NOMO-1 treated with dmso at 0.1 percent for 144 hours (cell line): Measurements from ENCODE around the gene GRIN3A.
"Not testable (repeated sequence)": the region's sequence is repeated elsewhere in the genome, so short reads cannot be mapped to it uniquely, and the experiment has no call there.

ENCODE experiments used
- DNase-seq: peaks from one replicate; lab custom pipeline; 2025; ENCODE audit not compliant: unreplicated experiment; lab: John Stamatoyannopoulos, UW

The GRIN3A gene

DNA sequence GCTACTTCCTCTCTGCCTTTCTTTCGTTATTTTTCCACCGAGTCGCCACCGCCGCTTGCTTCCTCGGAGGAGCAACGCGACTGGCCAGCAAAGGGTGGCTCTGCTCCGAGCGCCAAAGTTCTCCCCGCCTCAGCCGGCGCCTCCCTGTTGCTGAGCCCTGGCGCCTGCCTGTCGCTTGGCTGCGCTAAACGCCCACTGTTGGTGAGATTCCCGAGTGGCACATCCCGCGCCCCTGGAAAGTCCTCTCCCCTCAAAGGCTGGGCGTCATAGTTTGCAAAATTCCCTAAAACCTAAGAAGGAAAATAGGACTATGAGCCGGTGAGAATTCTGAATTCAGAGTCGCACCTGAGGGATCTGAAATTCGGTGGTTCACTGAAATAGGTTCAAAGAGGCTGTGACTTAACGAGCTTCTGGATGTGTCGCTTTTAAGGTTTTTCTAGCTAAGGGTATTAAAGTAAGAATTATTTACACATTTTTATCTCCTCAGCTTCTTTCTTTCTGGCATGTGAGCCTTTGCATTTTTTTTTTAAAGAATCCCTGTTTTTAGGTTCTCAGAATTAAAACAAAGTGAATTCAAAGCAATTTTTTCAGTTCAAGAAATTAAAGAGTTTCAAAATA lies at the start of gene GRIN3A:
Gene GRIN3A, minus strand, starts transcription at position 82 of the 618 bp plus-strand sequence. CDS start 668 bp downstream, outside the sequence.
- peak; percentile 25 for DNase-seq

DNA sequence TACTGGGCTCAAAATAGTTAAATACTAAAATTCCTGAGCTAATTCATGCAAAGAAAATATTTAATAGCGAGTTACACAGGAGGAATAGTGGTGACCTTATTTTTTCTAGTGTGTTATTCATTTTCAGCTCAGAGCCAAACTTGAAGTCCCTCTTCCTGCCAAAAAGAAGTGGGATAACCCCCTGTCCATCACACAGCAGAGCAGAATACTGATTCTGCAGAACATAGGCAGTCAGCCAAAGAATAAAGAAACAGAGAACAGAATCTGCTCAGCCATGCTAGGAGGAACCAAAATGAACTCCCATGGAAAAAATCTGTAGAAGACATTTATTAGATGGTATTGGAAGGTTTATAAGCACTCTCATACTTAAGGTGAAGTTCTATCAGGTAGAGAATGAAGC lies 49.4 kb upstream of the GRIN3A start:
- no peak for DNase-seq

DNA sequence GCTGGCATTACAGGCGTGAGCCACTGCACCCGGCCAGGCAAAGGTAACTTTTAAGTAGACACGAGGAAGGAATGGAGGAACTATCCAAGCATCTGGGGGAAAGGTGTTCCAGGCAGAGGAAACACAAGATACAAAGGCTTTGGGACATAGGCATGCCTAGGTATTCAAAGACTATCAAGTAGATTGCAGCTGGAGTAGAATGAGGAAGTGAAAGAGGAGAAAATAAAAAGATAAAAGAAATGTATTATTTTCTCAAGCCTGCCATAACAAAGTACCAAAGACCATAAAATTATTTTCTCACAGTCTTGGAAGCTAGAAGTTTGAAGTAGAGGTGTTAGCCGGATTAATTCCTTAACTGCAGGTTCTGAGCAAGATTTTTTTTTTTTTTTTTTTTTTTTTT lies 39.9 kb upstream of the GRIN3A start:
- DNase-seq, result no peak

DNA sequence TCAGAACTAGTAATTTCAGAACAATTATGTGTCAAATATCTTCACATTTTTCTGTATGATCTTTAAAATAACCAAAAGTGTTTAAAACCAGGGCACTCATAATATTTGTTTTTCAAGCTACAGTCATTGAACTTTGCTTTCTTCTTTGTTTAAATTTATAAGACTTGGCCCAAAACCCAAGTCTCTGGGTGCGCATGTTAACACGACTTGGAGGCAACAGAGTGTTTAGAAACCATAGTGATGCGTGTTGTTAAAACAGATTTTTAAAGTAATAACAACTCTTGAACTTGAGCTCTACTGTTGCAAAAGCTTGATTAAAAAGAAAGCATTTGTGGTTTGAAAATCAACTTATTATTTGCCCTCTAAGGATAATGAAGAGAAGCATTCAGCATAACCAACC lies 26.0 kb upstream of the GRIN3A start:
- DNase-seq, result no peak

DNA sequence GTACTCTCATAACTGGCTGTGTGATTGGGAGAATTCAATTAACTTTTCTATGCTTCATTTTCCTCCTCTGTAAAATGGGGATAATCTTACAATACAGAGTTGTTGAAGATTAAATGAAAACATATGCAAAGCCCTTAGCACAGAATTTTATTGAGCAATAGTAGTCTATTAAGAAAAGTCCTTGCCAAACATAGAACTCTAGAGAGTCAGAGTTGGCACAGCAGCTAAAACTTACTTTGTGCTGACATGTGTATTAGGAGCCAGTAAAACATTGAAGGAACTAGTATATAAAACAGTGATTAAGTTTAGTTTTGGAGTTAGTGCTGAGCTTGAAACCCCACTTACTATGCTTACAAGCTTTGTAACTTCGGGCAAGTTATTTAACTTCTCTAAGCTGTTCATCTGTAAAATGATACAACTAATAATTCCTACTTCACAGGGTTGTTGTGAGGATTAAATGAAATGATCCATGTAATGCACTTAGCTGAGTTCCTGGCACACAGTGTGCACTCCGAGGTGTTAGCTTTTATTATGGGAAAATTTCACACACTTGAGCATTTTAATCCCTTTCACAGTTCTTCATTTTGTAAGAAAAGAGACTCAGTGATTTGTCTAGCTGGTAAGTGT lies 20.0 kb upstream of the GRIN3A start:
- DNase-seq, result no peak

DNA sequence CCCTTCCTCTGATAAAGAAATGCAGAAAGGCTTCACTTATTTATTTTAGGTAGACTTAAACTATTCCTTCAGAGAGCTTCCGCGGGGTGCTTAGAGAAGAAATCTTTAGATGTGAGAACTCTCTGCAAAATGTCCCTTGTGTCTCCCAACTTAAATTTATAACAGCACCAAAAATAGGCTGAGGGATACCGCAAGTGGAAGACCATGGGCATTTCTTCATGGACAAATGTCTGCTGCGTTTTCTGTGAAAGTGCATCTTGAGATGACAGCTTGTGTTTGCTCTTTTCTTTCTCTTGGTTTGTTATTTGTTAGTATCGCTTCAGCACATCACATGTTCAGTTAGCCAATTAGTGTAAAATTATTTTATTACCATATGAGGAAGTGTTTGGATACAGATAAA lies 15.3 kb upstream of the GRIN3A start:
- DNase-seq, result no peak

DNA sequence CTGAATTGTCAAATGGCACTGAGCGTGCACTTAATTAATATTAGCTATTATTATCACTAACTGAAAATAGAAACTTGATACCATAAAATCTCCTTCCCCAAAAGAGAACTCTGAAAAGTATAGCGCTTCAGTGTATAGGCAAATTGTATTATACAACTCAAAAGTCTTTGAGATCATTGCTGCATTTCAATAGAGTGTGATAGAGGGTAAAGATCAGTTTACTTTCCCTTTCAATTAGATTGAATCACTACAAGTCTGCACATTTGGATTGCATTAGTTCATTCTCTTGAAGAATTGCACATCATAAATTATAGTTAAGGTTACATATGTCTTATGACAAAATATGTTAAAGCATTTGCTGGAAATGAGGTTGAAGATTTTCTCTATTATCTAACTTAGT lies 13.4 kb upstream of the GRIN3A start:
- no peak for DNase-seq

DNA sequence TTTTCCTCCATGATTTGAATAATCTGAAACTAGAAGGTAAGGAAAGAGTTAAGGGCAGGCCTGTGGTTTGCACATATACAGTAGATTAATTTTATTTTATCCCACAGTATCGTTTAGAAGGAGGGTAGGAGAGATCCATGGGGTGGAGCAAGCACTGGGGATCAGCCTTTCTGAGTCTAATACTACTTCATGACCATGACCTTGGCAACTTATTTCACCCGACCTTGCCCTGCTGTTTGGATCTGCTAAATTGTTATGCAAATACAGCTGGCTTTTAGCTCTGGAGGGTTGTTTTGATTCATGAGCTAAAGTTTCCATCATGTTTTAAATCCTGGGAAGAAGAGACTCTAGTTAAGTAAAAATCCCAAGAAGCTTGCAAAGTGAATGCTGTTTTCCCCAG lies 864 bp upstream of the GRIN3A start:
- DNase-seq, result no peak

DNA sequence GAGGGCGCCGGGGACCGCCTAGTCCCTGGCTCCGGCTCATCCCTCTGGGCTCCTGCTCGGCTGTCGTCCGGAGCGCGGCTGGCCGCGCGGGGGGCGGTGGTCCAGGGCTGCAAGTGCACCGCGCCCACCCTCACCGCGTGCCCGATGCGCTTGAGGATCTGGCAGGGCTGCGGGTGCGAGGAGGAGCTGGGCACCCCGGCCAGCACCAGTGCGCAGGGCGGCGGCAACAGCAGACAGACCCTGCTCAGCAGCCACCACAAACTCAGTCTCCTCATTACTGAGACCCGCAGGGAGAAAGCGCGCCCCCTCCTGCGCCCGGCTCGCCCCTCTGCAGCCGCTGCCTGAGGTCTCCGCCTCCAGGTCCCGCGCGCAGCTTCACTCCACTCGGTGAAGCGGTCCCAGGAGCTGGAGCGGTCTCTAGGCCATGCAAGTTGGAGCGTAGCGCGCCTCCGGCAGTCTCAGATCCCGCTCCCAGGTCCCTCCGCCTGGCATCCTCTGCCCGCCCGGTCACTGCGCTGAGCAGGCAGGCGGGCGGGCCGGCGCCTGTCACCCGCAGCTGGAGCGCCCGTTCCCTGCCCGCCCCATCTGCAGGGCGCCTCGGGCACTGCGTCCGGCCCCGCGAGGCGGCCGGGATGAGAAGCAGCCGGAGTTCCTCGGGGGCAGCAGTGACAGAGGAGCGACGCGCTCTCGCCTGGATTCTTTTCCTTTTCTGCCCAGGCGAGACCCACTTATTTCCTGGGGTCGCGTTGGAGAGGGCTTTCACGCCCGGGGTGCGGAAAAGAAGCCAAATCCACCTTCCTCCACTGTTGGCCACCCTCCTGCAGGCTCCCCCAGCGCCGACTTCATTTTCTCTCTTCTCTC lies 512 bp downstream of the GRIN3A start:
- DNase-seq, result no peak

DNA sequence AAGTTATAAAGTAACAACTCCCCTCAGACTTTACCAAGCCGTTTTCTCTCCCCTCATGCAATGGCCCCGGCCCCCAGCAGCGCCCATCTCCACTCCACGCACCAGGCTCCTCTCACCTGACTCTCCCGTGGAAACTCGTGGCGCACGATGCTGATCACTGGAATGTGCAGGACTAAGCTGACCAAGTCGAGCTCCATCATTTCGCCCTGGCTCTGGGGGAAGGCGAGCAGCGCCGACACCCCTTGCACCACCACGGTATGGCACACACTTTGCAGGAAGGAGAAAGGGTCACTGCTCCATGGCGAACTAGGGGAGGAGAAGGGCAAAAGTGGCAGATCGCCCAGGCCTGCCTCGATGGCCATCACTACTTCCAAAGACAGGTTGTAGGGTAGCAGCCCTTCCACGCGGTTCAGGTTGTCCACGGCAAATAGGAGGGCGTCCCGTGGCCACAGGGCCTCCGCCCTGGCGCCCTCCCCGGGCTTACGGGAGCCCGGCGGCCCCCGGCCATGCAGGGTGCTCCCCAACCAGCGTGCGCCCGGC lies 1.2 kb downstream of the GRIN3A start:
- DNase-seq, result no peak

DNA sequence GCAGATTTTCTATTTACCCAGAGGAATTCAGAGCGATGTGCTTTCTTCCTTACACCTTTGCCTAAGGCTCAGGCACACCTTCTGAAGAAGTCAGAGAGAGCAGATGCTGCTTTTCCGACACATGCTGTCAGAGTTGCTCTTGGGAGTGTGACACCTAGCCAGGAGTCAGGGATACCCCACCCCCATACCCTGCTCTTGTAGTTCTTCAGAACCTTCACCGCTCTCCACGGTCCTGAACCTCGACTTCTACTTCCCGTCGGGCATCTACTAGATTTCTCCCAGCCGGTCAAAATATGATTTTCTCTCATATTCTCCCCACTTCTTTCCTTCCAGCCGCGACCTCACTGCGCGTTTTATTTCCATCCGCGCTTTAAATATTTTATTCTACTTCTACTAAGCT lies 1.7 kb downstream of the GRIN3A start:
- DNase-seq, result no peak

DNA sequence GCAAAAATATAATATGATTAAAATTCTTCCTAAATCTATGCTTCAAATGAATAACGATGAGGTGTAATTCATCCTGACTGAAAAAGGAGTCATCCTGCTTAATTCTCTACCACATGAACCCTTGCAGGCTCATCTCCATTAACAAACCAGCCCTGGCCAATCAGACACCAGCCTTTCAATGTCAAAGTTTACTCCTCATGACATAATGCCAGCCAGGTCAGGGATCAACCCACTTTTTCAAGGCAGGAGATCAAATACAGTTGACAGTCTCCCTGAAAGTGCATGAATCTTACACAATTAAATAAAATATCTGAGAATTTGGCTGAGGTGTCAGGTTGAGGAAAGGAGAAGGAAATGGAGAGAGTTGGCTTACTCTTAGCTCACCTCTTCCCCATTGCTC lies 7.0 kb downstream of the GRIN3A start:
- DNase-seq, result no peak

DNA sequence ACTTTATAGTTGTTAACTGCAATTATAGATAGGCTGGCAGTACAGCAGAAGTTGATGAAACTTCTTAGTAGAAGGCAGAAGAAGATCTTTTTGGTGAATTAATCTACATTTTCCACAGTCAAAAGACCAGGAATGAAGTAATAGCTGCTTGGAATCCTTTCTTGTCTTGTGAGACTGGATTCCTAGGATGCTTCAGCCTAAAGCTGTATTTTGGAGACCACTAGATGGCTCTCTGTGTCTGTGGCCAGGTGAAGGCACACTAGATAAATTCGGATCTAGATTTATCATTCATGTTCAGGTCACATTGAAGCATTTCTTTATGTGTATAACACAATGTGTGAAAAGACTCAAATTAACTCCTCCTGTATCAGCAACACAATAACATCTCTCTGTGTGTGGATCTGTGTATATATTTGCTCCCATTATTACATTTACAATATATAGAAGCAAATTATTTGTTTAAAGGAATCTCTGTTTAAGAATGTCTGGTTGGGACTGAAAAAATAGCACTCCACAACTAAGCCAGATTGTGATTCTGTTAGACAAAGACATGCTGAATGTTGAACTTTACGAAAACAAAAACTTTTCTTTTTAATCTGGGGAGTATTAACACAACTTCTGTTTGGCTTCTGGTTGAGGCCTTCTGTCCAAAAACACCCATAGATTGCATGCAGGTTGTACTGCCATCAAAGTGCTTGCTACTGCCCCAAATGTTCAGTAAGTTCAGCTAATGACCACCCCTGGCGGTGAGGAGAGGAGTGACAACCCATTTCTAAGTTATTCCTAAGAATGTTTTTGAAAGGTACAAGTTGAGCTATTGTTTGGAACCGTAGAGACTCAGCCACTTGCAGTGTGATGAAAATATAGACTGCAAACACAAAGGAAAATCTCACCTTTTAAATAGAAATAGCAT lies 10.6 kb downstream of the GRIN3A start:
- DNase-seq, result no peak

DNA sequence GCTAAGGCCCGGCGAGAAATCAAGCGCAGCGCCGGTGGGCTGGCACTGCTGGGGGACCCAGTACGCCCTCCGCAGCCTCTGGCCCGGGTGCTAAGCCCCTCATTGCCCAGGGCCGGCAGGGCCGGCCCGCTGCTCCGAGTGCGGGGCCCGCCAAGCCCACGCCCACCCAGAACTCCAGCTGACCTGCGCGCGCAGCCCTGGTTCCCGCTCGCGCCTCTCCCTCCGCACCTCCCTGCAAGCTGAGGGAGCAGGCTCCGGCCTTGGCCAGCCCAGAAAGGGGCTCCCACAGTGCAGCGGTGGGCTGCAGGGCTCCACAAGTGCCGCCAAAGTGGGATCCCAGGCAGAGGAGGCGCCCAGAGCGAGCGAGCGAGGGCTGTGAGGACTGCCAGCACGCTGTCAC lies 14.2 kb downstream of the GRIN3A start:
- DNase-seq, result not testable (repeated sequence)

DNA sequence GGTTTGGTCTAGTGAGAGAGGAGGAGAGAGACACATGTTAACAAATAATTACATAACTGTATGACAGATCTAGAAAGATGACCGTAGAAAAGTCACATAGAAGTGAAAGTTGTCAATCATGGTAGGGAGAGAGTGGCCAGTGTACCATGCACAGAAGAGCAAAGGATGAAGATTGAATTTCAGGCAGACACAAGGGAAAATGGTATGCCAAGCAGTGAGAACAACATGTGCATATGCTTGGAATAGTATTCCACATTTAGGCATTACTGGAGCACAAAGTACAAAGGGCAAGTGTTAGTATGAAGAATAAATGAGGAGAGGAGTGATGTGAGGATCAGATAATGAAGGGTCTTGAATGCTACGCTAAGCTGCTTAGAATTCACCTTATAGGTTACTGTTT lies 20.3 kb downstream of the GRIN3A start:
- no peak for DNase-seq

DNA sequence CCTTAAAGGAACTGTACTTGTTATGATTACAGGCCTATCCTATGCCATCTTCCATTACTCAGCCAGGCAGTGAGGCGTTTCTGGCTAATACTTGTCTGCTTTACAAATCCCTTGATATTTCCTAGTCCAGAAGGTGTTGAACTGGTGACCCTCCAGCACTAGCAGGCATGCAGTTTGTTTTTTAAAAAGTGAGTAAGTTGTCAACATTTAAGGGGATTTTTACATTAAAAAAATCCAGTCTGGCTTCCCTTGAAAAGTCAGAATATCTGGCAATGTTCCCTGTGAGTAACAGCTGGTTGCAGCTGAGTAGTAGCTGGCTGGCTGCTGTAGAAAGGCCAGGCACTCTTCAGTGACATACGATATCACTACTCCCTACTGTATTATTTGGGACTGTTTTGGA lies 21.8 kb downstream of the GRIN3A start:
- DNase-seq, result no peak

DNA sequence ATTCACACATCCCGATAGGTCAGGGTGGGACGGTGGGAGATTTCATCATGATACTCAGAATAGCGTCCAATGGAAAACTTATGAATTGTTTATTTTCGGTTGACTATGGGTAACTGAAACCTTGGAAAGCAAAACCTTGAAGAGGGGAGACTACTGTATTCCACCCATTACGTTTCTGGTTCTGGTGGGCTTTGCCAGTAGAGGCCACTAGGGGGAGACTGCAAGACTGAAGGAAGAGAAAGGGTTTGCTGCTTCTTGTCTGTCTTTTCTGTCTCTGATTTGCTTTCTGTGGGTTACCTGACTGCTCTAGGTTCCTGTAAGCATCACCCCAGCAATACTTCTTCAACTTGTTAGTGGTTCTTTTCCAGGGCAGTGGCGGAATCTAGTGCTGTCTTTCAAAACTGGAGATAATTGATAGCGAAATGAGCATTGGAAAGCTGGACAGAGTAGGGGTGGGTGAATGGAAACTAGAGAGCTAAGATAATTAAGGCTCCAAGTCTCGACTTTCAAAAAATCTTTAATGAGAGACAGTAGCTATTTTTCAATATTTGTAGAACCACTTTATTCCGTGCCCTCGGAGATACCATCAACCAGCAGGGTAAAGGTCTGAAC lies 27.0 kb downstream of the GRIN3A start:
- no peak for DNase-seq

DNA sequence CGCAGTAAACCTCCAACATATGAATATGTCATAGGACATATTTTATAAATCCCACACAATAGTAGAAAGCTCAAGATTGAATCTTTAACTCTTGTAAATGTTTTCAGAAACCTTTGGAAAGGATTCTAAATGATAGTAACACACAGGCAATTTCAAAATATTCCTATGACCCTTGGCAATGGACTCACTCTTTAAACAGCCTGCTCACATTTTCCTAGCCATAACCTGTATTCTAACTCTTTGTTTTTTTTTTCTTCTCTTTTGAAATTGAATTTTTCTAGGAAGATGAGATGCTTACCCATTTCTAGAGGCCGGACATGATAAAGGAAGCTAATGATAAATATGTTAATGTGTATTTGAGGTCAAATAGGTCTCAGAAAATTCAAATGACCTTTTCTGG lies 29.6 kb downstream of the GRIN3A start:
- no peak for DNase-seq

DNA sequence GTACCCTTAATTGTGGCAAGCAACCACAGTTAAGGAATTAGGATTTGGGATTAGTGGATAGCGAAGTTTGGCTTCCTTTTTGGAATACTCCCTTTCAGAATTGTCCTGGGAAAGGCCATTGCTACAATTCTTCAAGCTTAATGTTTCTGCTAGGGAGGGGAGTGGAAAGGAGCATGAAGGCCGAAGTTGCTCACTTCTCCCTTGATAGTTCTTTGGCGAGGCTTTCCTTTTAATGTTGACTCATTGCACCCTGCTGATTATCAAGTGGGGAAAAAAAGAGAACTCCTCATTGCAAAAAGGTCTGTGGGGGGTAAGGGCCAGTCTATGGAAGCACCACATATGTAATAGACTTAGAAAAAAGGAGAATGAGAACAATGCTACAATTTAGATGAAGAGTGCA lies 30.7 kb downstream of the GRIN3A start:
- peak; percentile 12 for DNase-seq

DNA sequence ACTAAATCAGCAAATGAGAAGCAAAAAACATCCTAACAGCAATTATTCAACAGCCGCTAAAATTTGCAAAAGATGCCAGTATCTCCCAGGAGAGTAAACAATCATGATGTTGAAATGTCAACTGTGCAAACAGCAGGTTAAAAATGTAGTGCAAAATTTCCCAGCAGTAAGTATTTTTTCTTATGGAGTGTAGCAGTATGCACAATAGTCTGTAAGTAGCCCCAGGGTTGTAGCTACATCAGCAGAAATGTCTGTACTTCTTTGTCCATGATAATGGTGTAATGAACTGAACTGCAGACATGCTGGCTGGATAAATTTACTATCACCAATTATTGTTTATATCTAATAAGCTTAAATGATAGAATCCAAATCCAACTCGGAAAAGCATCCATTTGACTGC lies 31.4 kb downstream of the GRIN3A start:
- DNase-seq, result no peak
